ENCODE results near the gene TCEAL1. TPM values are rescaled to one million over a fixed set of nuclear protein-coding genes. Genes with fewer than 3 reads are reported as not detected.
"Not testable (repeated sequence)": the region's sequence is repeated elsewhere in the genome, so short reads cannot be mapped to it uniquely, and the experiment has no call there.

Gene TCEAL1
- total RNA-seq, 1 experiment from 2014 or later = 68.4 TPM

DNA sequence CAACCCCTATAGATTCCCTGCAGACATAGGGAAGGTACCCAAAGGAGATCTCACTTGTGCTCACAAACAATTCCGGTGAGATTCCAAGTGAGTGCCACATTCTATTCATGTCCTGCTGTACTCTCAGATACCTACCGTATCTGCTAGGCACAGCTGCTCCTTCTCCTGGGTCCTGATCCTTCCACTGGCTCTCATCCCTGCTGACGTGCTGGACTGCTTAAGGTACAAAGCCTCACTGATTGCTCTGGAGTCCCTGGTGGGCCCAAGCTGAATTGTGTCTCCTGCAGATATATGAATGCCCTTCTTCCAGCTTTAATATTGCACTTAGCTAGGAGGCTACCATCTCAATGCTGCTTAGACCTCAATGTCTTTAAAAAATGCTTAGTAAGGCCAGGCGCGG, 2.4 kb downstream of the TCEAL1 start:
- no peak for DNase-seq (ENCODE audit: low read depth)

DNA sequence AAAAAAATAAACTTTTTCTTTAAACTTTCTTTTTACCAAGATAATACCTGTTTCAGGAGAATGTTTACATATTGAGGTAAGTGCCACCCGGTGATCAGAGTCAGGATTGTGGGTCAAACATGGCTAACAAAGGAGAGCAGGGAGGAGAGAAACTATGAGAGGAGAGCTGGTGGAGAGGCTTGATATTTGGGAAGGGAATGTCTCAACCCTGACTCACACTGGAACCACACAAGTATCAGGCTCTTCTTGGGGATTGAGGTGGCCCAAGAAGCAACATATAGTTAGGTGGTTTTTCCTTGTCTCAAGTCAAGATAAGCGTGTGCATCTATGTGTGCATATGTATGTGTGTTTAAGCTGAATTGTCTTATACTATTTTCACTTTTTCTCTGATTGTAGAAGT, 6.7 kb downstream of the TCEAL1 start:
- no peak for DNase-seq (ENCODE audit: low read depth)

DNA sequence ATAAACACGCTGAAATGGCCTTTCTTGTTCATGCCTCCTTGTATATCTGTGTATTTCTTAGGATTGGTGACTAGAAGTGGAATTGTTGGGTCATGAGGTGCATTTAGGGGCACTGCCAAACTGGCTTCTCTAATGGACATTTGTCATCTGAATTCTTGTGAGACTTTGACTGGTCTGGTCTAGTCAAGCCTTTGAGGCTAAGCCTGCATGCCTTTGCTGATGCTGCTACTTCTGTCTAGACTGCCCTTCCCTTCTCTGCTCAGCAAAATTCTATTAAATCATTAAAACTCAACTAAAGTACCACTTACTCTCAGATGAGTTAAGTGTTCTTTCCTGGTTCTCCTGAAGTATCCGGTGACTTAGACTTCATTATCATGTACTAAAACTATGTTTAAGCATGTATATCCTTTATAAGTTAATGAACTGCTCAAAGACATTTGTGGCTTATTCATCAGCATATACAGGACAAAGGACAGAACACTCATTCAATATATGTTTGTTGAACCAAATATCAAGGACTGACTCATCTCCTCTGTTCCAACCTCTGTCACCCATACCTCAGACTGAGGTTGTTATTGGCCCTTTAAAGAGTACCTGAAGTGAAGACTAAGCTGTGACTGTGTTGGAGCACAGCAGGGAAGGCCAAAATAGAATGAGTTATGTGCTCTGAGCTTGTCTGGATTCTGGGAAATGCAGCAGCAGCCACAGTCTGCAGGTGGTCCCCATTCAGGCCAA, 9.0 kb downstream of the TCEAL1 start:
- DNase-seq (ENCODE audit: low read depth) = no peak

DNA sequence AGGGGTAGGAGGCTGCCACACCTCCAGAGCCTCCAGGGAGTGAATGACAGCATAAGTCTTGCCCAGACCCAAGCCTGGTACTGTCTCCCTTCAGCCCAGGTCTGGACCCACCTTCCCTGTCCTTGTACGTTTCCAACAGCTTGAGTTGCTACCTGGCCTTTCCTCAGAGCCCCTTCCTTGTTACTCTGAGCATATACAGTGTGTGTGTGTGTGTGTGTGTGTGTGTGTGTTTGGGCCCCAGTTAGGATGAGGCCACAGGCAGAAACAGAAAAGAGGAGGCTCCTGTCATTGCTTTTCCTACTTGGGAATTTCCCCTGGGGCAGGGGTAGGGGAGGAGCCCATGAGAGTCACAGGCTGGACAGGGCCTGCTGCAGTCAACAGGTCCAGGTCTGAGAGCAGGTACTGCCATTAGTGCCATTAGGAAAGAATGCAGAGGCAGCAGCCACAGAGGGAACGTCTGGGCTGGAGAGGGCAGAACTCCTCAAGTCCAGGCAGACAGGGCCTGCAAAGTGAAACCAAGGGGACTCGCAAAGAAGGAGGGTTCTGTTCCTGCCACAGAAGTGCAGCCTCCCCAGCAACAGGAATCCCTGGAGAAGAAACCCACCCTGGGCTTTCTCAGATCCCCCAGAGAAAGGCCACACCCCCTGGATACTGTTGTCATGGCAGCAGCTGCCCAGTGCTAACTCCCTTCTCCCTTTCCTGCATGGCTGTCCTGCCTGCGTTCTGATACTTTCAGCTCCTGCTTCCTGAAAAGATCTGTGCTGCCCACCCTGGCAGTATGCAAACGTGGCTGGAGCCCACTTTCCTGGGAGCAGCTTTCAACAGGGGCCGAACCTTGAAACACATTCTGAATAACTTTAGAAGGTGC, 9.9 kb downstream of the TCEAL1 start:
- not testable (repeated sequence) for DNase-seq (ENCODE audit: low read depth)

DNA sequence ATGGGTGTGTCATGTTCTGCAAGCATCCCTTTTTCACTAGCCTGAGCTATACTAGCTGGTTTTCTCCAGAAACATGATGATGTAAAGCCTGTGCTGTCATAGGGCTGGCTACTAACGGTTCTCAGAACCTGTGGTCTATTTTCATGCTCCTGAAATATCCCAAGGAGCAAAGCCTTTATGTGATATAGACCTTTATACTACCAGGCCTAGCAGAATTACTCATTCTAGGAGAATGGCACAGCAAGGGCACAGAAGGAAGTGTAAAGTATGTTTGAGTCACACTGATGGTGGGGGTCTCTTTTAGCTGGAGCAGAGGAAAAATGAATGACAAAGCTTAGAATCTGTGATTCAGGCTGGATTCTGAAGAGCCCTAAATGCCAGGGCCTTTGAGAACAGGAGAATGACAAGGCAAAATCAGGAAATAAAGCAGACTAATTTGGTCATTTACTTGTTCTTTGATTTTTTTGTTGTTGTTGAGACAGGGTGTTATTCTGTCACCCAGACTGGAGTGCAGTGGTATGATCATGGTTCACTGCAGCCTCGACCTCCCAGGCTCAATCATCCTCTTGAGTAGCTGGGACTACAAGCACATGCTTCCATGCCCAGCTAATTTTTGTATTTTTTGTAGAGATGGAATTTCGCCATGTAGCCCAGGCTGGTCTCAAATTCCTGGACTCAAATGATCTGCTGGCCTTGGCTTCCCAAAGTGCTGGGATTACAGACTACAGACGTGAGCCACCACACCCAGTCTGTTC, 11.8 kb downstream of the TCEAL1 start:
- DNase-seq (ENCODE audit: low read depth) = peak; percentile 59

DNA sequence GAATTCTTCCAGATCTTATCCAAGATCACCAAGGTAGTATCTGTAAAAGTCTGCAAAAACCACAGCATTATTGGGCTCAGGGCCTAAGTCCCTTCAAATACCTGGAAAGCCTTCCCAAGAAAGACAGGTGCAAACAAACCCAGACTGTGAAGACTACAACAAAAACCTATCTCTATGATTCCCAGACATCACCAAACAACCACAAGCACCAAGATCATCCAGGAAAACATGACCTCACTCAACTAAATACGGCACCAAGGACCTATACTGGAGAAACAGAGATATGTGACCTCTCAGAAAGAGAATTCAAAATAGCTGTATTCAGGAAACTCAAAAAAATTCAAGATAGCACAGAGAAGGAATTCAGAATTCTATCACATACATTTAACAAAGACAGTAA, 15.3 kb downstream of the TCEAL1 start:
- no peak for DNase-seq (ENCODE audit: low read depth)

DNA sequence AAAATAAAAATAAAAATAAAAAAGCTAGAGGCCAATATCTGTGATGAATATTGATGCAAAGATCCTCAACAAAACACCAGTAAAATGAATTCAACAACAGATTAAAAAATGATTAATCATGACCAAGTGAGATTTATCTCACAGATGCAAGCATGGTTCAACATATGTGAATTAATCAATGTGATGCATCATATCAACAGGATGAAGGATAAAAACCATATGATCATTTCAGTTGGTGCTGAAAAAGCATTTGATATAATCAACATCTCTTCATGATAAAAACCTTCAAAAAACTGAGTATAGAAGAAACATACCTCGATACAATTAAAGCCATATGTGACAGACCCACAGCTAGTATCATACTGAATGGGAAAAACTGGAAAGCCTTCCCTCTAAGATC, 18.9 kb downstream of the TCEAL1 start:
- no peak for DNase-seq (ENCODE audit: low read depth)

DNA sequence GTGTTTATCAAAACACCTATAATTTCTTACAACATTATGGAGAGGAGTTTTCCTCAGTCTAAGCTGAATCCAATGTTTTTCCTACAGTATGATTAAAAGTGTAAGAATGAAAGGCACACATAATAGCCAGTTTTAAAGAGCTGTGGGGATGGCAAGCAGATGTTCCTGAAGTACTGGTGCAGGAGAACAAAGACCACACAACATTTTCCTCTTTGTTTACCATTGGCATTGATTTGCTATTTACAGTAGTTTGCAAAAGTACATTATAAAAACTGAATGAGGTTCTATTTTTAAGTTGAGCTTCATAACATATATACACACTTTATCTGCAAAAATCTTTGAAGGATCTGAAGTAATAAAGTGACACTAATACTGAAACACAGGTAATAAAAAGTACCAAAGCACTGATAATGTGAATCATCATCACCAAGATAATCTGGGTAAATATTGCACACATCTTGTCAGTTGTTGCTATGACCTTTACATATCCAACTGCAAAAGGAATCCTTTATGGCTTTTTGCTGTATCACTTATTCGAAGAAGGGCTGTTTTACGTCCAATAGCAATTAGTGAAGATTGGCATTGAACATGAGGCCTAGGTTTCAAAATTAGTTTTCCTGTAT, 22.5 kb downstream of the TCEAL1 start:
- no peak for DNase-seq (ENCODE audit: low read depth)

DNA sequence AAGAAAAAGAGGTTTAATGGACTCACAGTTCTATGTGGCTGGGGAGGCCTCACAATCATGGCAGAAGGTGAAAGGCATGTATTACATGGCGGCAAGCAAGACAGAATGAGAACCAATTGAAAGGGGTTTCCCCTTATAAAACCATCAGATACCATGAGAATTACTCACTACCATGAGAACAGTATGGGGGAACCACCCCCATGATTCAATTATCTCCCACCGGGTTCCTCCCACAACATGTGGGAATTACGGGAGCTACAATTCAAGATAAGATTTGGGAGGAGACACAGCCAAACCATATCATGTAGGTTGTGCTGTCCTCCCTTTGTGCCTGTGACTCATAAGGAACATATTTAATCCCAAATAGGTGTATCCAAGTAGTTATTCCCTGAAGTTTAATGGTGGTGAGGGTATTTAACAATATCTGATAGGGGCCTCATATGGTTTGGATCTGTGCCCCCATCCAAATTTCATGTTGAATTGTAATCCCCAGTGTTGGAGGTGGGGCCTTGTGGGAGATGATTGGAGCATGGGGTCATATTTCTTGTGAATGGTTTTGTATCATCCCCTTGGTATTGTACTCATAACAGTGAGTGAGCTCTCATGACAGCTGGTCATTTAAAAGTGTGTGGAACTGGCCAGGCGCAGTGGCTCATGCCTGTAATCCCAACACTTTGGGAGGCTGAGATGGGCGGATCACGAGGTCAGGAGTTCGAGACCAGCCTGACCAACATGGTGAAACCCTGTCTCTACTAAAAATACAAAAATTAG, 26.6 kb downstream of the TCEAL1 start:
- peak; percentile 67 for DNase-seq (ENCODE audit: low read depth)

DNA sequence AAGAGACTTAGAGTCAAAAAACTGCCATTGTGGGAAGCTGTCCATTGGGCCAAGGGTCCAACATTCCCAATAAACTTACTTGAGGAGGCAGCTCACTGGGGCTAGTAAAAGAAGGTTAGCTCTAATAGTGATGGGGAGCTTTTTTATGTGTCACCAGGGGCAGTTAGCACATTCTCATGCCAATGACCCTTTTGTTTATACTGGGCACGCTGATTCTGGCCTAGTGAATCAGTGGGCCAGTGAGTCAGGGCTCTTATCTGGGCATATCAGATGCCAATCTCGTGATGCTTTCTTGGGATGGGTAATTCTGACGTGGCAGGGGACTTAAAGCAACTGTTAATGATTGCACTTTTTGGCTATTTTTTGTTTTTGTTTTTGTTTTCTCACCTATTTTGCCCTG, 27.8 kb downstream of the TCEAL1 start:
- DNase-seq (ENCODE audit: low read depth) = peak; percentile 93

DNA sequence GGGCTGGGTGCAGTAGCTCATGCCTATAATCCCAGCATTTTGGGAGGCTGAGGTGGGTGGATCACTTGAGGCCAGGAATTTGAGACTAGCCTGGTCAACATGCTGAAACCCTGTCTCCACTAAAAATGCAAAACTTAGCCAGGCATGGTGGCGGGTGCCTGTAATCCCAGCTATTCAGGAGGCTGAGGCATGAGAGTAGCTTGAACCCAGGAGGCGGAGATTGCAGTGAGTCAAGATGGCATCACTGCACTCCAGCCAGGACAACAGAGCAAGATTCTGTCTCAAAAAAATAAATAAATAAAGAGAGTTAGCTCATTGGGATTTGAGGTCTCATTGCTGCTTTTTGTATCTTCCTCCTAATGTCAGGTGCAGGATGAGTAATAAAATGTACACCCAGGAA, 28.3 kb downstream of the TCEAL1 start:
- DNase-seq (ENCODE audit: low read depth) = peak; percentile 44

DNA sequence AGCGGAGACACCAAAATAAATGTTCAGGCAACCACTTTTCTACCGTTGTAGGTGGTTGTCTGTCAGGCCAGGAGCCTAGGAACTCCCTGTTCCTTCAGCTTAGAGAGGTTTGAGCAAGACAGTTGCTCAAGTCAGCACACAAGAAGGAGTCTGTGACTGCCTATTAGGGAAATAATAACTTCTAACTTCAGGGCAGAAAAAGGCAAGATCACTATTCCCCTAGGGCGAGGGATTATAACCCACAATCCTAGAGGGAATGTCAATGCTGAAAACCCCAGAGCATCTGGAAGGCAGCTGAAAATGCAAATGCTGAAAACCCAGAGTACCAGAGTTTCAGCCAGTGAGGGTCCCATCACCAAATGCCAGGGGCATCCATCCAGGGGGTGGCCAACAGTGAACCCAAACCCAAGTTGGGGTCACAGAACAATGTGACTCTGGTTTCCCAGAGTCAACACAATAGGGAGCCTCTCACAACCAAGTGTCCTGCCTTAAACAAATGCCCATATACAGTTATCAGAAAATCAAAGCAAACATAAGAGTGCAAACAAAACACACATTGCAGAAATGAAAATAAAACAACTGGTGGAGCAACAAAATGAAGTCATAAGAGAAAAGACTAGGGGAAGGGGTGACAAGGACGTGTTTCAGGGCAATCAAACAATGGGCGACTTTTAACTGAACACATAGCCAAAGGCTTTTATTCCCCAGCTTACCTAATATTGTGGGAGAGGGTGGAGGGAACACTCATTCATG, 30.1 kb downstream of the TCEAL1 start:
- DNase-seq (ENCODE audit: low read depth) = no peak

DNA sequence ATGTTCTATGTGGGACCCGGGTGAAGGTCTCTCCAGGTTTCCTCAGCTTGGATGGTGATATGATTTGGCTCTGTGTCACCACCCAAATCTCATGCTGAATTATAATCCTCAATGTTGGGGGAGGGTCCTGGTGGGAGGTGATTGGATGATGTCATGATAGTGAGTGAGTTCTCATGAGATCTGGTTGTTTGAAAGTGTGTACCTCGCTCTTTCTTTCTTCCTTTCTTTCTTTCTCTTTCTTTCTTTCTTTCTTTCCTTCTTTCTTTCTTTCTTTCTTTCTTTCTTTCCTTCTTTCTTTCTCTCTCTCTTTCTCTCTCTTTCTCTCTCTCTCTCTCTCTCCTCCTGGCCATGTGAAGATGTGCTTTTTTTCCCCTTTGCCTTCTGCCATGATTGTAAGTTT, 30.7 kb downstream of the TCEAL1 start:
- DNase-seq (ENCODE audit: low read depth) = not testable (repeated sequence)

DNA sequence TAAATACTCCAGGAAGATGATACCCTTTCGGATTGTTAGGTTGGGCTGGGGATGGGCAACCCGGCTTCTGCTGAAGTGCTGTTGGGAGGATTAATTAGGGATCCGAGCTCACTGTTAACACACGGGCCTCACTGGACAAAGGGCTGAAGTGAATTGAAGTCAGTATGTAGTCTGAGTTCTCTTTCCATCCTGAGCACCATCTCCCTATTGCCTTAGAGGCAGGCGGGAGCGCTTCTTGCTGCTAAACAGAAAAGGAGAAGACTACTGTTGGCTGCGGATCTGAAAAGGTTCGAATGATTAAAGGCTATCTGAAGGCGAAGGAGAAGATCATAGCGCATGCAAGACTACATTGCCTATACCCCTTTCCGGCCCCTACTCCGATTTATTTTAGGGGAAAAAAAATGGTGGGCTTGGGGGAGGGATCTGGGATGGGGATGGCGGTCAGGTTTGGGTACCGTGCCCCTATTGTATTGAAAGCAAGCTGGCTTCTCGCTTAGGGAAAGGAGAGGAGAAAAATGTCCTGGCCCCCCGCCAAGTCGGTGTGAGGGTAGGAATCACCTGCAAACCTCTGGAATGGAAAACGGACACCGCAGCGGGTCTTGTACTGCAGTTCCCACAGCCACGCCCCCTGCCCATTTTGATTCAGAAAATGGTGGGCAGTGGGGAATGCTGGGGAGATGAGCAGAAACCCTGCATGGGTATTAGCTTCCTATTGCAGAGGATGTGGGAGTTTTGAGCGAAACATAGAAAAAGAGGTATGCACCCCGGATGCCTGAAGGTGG, 35.4 kb downstream of the TCEAL1 start:
- DNase-seq (ENCODE audit: low read depth) = no peak

DNA sequence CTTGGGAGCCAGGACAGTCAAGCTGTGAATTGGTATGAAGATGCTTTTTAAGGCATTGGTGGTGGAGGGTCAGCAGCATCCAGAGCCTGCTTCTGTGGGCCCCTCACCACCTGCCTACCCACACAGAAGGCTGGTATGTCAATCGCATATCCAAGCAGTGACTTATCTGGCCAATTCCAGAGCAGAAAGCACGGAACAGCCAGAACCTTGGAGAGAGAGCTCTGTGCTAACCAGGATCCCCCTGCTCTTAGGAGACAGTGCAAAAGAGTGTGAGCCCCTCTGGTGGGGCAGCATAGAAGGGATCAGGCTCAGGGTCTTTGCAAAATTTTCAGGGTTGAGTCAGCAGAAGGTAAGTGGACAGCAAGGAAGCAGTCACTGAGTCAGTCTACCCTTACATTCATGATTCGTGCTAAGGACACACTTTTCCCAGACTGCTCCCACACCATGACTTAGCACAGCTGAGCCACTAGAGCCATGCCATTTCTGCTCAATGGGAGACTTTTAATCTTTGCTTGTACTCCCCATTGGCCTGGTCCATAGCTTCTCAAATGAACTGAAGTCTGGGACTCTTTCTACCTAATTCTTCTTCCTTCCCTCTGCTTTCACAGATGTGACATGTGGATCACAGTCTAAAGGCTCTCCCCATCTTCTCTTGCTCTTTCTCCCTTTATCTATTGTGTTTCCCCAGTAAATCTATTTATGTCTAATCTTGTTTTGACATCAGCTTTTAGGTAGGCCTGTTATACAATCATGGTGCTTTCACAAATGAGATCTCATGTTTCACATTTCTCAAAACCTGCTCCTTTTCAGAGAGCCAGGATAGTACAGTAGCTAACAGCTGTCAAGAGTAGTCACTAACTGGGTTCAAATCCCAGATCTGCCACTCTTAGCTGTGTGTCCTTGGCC, 37.7 kb downstream of the TCEAL1 start:
- no peak for DNase-seq (ENCODE audit: low read depth)

DNA sequence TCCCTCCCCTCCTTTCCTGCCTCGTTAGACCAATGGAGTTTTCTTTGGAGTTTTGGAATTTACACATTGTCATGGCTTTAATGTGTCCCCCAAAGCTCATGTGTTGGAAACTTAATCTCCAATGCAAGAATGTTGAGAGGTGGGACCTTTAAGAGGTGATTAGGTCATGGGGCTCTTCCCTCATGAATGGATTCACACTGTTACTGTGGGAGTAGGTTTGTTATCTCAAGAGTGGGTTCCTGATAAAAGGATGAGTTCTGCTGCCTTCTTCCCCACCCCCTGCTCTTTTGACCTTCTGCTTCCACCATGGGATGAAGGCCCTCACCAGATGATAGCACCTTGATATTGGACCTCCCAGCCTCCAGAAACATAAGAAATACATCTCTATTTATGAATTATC, 41.0 kb downstream of the TCEAL1 start:
- DNase-seq (ENCODE audit: low read depth) = no peak

DNA sequence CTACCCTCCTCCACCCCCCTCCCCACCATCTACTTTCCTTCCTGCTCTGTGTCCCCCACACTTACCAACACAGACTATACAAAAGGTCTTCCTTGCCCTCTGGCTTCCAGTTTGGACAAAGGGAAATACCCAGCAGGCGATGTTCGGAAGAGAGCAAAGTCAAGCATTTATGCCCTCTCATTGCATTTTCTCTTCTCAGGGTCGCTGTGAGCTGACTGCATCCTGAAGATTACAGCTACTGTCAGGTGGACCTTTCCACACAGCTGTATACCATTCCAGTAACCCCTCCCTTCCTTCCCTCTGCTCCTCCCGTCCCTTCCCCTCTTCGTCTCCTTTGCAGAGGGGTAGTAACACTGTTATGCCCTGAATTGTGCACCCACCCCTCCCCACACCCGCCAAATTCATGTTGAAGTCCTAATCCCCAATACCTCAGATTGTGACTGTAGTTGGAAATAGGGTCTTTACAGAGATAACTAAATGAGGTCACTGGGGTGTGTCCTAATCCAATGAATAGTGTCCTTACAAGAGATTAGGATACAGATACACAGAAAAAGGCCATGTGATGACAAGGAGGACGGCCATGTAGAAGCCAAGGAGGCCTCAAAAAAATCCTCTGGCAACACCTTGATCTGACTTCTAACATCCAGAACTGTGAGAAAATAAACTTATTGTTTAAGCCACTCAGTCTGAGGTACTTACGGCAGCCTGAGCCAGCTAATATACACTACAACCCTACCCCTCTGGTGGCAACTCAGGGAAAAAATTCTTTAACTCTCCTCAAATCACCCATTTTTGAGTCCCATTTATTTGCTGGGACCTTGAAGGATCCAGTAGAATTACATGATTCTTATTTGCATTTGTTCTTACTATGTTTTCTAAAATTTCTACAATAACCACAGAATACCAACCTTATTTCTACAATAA, 46.0 kb downstream of the TCEAL1 start:
- no peak for DNase-seq (ENCODE audit: low read depth)

All from LHCN-M2 (cell line).